ENCODE data around the gene UROS.
A peak's percentile ranks its signal among the peaks of the same experiment; 100 is the strongest.

UROS gene

GRCh38 chr10:125788156-125789034 is 34.7 kb downstream of the UROS start:
- no peak for DNase-seq (ENCODE audit: low spot score)

GRCh38 chr10:125785791-125786190 is 37.3 kb downstream of the UROS start:
- no peak for DNase-seq (ENCODE audit: low spot score)

- DNase-seq (ENCODE audit: low spot score), result no peak
Measured at GRCh38 chr10:125783957-125784356, 39.1 kb downstream of the UROS start.

- no peak for DNase-seq (ENCODE audit: low spot score)
Measured at GRCh38 chr10:125783408-125783807, 39.6 kb downstream of the UROS start.

- peak; percentile 35 for DNase-seq (ENCODE audit: low spot score)
Measured at GRCh38 chr10:125782616-125783015, 40.4 kb downstream of the UROS start.

- DNase-seq (ENCODE audit: low spot score), result no peak
Measured at GRCh38 chr10:125782054-125782453, 41.0 kb downstream of the UROS start.

GRCh38 chr10:125781374-125781773 is 41.7 kb downstream of the UROS start:
- DNase-seq (ENCODE audit: low spot score), result no peak

- DNase-seq (ENCODE audit: low spot score), result no peak
Measured at GRCh38 chr10:125779403-125780327, 43.4 kb downstream of the UROS start.

GRCh38 chr10:125778556-125778955 is 44.5 kb downstream of the UROS start:
- no peak for DNase-seq (ENCODE audit: low spot score)

- DNase-seq (ENCODE audit: low spot score), result no peak
Measured at GRCh38 chr10:125777806-125778205, 45.3 kb downstream of the UROS start.

- no peak for DNase-seq (ENCODE audit: low spot score)
Measured at GRCh38 chr10:125775491-125776106, 47.5 kb downstream of the UROS start, which contains the start of gene MMP21. Gene MMP21 (minus strand): TSS chr10:125775821. CDS start chr10:125775821, 0 bp downstream.

GRCh38 chr10:125774581-125775191 is 48.4 kb downstream of the UROS start:
- DNase-seq (ENCODE audit: low spot score), result no peak

GRCh38 chr10:125773687-125774543 is 49.1 kb downstream of the UROS start:
- DNase-seq (ENCODE audit: low spot score), result no peak

- no peak for DNase-seq (ENCODE audit: low spot score)
Measured at GRCh38 chr10:125772864-125773180, 50.2 kb downstream of the UROS start.

GRCh38 chr10:125772112-125772863 is 50.8 kb downstream of the UROS start:
- DNase-seq (ENCODE audit: low spot score), result no peak

GRCh38 chr10:125770844-125771243 is 52.2 kb downstream of the UROS start:
- no peak for DNase-seq (ENCODE audit: low spot score)

GRCh38 chr10:125769175-125769574 is 53.9 kb downstream of the UROS start:
- DNase-seq (ENCODE audit: low spot score), result no peak

GRCh38 chr10:125768219-125768855 is 54.7 kb downstream of the UROS start:
- no peak for DNase-seq (ENCODE audit: low spot score)

GRCh38 chr10:125766511-125766910 is 56.5 kb downstream of the UROS start:
- DNase-seq (ENCODE audit: low spot score), result no peak

GRCh38 chr10:125765835-125766234 is 57.2 kb downstream of the UROS start:
- DNase-seq (ENCODE audit: low spot score), result no peak
